ENCODE data around the gene FOXP4. TPM values are rescaled to one million over a fixed set of nuclear protein-coding genes. Genes with fewer than 3 reads are reported as not detected.

FOXP4 gene
- total RNA-seq, 1 experiment from 2014 or later: 32.3 TPM

DNA sequence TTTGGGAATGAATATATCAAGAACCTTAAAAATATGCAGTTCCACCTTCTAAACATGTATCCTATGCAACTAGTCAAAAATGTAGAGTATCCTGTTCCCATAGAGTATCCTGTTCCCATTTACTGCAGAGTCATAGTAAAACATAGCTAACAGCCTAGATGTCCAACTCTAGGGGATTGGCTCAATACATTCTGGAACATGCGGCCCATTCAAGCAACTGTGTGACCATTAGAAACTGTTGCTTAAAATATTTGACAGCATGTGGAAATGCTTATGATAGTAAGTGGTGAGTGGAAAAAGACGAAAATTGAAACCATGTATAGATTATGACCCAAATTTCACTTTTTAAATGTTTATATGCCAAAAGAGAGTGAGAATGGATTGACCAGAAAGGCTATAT lies 11.2 kb downstream of the FOXP4 start:
- TF ChIP-seq, protein P1, sequence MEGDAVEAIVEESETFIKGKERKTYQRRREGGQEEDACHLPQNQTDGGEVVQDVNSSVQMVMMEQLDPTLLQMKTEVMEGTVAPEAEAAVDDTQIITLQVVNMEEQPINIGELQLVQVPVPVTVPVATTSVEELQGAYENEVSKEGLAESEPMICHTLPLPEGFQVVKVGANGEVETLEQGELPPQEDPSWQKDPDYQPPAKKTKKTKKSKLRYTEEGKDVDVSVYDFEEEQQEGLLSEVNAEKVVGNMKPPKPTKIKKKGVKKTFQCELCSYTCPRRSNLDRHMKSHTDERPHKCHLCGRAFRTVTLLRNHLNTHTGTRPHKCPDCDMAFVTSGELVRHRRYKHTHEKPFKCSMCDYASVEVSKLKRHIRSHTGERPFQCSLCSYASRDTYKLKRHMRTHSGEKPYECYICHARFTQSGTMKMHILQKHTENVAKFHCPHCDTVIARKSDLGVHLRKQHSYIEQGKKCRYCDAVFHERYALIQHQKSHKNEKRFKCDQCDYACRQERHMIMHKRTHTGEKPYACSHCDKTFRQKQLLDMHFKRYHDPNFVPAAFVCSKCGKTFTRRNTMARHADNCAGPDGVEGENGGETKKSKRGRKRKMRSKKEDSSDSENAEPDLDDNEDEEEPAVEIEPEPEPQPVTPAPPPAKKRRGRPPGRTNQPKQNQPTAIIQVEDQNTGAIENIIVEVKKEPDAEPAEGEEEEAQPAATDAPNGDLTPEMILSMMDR (IDR thresholded peaks at IDR 0.05 in 2 of 3, conservative IDR thresholded peaks at IDR 0.05 in 1 of 3; ENCODE audit: borderline replicate concordance in 1 of 3, insufficient read depth in 1 of 3, low read depth in 2 of 3, low read length in 2 of 3): no peak
- ChIA-PET POLR2A (no interaction called here), RAD21 (ENCODE audit: low non-redundant PET in 1 of 2, low total read pairs in 2 of 2, uncharacterized antibody in 2 of 2, unreplicated experiment in 2 of 2) (no interaction called here), CTCF (no interaction called here)
- Histone ChIP-seq H3K36me3 (ENCODE audit: control insufficient read depth in 1 of 2, insufficient read depth in 2 of 2, low read length in 2 of 2) (peaks cover 0 to 5% of the 10 kb centered on the region in 2 experiments; a peak in 2 of 4 replicates), H3K9me2 (ENCODE audit: insufficient read depth) (no peaks in the 10 kb centered on the region), H2AFZ (ENCODE audit: low read depth, low read length, poor library complexity, severe bottlenecking) (no peak overlapping the region), H4K20me1 (ENCODE audit: insufficient read depth) (no peaks in the 10 kb centered on the region), H3K4me3 (replicated peaks in 1 of 2; ENCODE audit: low read depth in 1 of 2, low read length in 2 of 2) (no peak overlapping the region), H3K9ac (ENCODE audit: low read length) (no peak overlapping the region), H3K27me3 (ENCODE audit: insufficient read depth, low read length) (no peaks in the 10 kb centered on the region), H3K4me2 (ENCODE audit: low read length) (no peak overlapping the region), H3K4me1 (ENCODE audit: control insufficient read depth in 1 of 2, insufficient read depth in 2 of 2, low read length in 2 of 2) (no peaks in the 10 kb centered on the region), H3K27ac (ENCODE audit: low read depth, low read length) (no peak overlapping the region), H3K9me3 (ENCODE audit: control insufficient read depth in 1 of 2, insufficient read depth in 1 of 2, low read depth in 1 of 2, low read length in 2 of 2) (no peaks in the 10 kb centered on the region), H3K79me2 (ENCODE audit: insufficient read depth, low read length) (peaks cover 65% of the 10 kb centered on the region; the same call in 1 of the 2 replicates)
- no peak for ATAC-seq
- BruUV-seq (replicated peaks): no TSS peak
- DNase-seq (ENCODE audit: low read depth, low spot score): no peak
- intact Hi-C loops (cut with micrococcal nuclease): no loop called here

DNA sequence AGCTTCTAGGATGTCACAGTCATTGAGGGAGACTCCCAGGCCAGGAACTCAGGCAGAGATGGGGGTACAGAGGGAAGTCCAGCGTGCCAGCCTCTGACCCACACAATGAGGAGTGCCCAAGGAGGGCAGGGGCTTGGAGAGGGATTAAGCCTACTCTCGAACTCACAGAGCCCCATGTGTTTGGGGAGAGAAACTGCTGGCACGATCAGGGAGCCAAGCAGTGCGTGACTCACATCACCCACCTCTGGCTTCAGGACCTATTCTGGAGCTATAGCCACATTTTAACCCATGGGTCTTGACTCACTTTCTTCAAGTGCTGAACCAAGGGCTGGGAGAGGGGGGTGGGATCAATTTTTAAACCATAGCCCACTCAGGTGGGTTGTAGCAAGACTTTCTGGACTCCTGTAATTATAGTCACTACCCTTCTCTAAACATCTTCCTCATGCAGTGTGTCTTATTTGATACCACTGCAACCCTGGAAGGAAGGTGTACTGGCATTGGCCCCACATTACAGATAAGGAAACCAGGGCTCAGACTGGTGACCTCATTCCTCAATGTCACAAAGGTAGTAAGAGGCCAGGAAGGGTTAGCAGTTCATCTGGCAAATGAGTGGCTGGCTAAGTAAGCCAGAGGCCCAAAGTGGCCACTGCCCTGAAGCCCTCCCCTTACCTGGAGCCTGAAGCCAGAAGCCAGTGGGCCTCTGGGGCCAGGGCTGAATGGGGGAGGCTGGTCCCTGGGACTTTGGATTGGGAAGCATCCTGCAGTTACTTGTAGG lies 12.0 kb downstream of the FOXP4 start:
- ChIA-PET CTCF (no interaction called here), RAD21 (ENCODE audit: low non-redundant PET in 1 of 2, low total read pairs in 2 of 2, uncharacterized antibody in 2 of 2, unreplicated experiment in 2 of 2) (no interaction called here), POLR2A (no interaction called here)
- no peak overlapping the region for H2AFZ ChIP-seq (ENCODE audit: low read depth, low read length, poor library complexity, severe bottlenecking)
- no peak overlapping the region for H3K4me2 ChIP-seq (ENCODE audit: low read length)
- no peak overlapping the region for H3K9ac ChIP-seq (ENCODE audit: low read length)
- H3K36me3 ChIP-seq (ENCODE audit: control insufficient read depth in 1 of 2, insufficient read depth in 2 of 2, low read length in 2 of 2): no peaks in the 10 kb centered on the region
- H3K79me2 ChIP-seq (ENCODE audit: insufficient read depth, low read length): peaks cover 57% of the 10 kb centered on the region; the same call in 1 of the 2 replicates
- H3K9me3 ChIP-seq (ENCODE audit: control insufficient read depth in 1 of 2, insufficient read depth in 1 of 2, low read depth in 1 of 2, low read length in 2 of 2): no peaks in the 10 kb centered on the region
- H3K27me3 ChIP-seq (ENCODE audit: insufficient read depth, low read length): no peaks in the 10 kb centered on the region
- no peaks in the 10 kb centered on the region for H3K9me2 ChIP-seq (ENCODE audit: insufficient read depth)
- TF ChIP-seq, protein P2, sequence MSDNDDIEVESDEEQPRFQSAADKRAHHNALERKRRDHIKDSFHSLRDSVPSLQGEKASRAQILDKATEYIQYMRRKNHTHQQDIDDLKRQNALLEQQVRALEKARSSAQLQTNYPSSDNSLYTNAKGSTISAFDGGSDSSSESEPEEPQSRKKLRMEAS (IDR thresholded peaks at IDR 0.05): no peak
- TF ChIP-seq RAD21 (IDR thresholded peaks at IDR 0.05; ENCODE audit: low read depth): no peak
- no peak for TF ChIP-seq JUND (IDR thresholded peaks at IDR 0.05)
- TF ChIP-seq POLR2A (IDR thresholded peaks at IDR 0.05; ENCODE audit: borderline replicate concordance, extremely low read depth, insufficient read depth, insufficient read length): no peak
- TF ChIP-seq TCF7L2 (IDR thresholded peaks at IDR 0.05; ENCODE audit: borderline replicate concordance, extremely low read depth, insufficient read depth, insufficient read length): no peak
- TF ChIP-seq CEBPB (IDR thresholded peaks at IDR 0.05; ENCODE audit: low read depth): no peak
- TF ChIP-seq ZFX (IDR thresholded peaks at IDR 0.05): no peak
- TF ChIP-seq EZH2phosphoT487 (IDR thresholded peaks at IDR 0.05; ENCODE audit: borderline replicate concordance): no peak
- no peak for TF ChIP-seq EGR1 (IDR thresholded peaks at IDR 0.05; ENCODE audit: low read depth)
- no peaks in the 10 kb centered on the region for H3K4me1 ChIP-seq (ENCODE audit: control insufficient read depth in 1 of 2, insufficient read depth in 2 of 2, low read length in 2 of 2)
- ATAC-seq (no peak), DNase-seq (ENCODE audit: low read depth, low spot score) (no peak)
- no peak overlapping the region for H3K4me3 ChIP-seq (replicated peaks in 1 of 2; ENCODE audit: low read depth in 1 of 2, low read length in 2 of 2)
- no peaks in the 10 kb centered on the region for H4K20me1 ChIP-seq (ENCODE audit: insufficient read depth)
- intact Hi-C loops (cut with micrococcal nuclease): no loop called here
- BruUV-seq (replicated peaks): no TSS peak
- H3K27ac ChIP-seq (ENCODE audit: low read depth, low read length): no peak overlapping the region

Measured in HCT116 (cell line).